Mesothelial cell of epicardium (in vitro differentiated cells): ENCODE measurements around the gene RTEL1. TPM values are rescaled to one million over a fixed set of nuclear protein-coding genes. Genes with fewer than 3 reads are reported as not detected.
"Not testable (repeated sequence)": the region's sequence is repeated elsewhere in the genome, so short reads cannot be mapped to it uniquely, and the experiment has no call there.

Source experiments
- DNase-seq, 2 experiments: peaks; one replicate each; pipeline ENCODE4 v3.0.0; 2021; ENCODE audit warnings: low spot score in 2 of 2; ENCODE audit not compliant: unreplicated experiment in 2 of 2
- H3K27ac Mint-ChIP-seq: 2 replicates; pipeline ENCODE4 v1.8.0; 2021; ENCODE audit warnings: mixed read lengths
- H3K27me3 Mint-ChIP-seq: 2 replicates; pipeline ENCODE4 v1.8.0; 2021; ENCODE audit warnings: low read depth, mixed read lengths
- H3K36me3 Mint-ChIP-seq: 2 replicates; pipeline ENCODE4 v1.8.0; 2021; ENCODE audit warnings: mixed read lengths
- H3K4me1 Mint-ChIP-seq: 2 replicates; pipeline ENCODE4 v1.8.0; 2021; ENCODE audit warnings: mixed read lengths
- H3K4me3 Mint-ChIP-seq: 2 replicates; pipeline ENCODE4 v1.8.0; 2021; ENCODE audit warnings: mild to moderate bottlenecking, moderate library complexity, mixed read lengths
- H3K9me3 Mint-ChIP-seq: 2 replicates; pipeline ENCODE4 v1.8.0; 2021; ENCODE audit warnings: mixed read lengths
- total RNA-seq: library from RNA; stranded (reverse); gene quantifications from 3 replicates; pipeline ENCODE4 v1.2.1, GENCODE V29; 2021
- TF ChIP-seq, protein P1 (sequence below): fragments of 200-600 bp; sonication (generic); IDR thresholded peaks from one replicate; pipeline ENCODE4 v1.5.0; 2021; ENCODE audit warnings: antibody characterized with exemption; ENCODE audit not compliant: unreplicated experiment

The RTEL1 gene
- total RNA-seq, 1 donor from 2014 or later = 38.7 TPM

GRCh38 chr20:63667858-63668257 lies 9.7 kb downstream of the RTEL1 start:
- no peak overlapping the region for H3K27ac Mint-ChIP-seq
- no peak for DNase-seq
- H3K27me3 Mint-ChIP-seq = no peaks in the 10 kb centered on the region
- H3K9me3 Mint-ChIP-seq = no peaks in the 10 kb centered on the region
- H3K4me1 Mint-ChIP-seq = no peaks in the 10 kb centered on the region
- H3K4me3 Mint-ChIP-seq = no peak overlapping the region
- TF ChIP-seq, protein P1, sequence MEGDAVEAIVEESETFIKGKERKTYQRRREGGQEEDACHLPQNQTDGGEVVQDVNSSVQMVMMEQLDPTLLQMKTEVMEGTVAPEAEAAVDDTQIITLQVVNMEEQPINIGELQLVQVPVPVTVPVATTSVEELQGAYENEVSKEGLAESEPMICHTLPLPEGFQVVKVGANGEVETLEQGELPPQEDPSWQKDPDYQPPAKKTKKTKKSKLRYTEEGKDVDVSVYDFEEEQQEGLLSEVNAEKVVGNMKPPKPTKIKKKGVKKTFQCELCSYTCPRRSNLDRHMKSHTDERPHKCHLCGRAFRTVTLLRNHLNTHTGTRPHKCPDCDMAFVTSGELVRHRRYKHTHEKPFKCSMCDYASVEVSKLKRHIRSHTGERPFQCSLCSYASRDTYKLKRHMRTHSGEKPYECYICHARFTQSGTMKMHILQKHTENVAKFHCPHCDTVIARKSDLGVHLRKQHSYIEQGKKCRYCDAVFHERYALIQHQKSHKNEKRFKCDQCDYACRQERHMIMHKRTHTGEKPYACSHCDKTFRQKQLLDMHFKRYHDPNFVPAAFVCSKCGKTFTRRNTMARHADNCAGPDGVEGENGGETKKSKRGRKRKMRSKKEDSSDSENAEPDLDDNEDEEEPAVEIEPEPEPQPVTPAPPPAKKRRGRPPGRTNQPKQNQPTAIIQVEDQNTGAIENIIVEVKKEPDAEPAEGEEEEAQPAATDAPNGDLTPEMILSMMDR = no peak
- peaks cover 22% of the 10 kb centered on the region for H3K36me3 Mint-ChIP-seq

DNA sequence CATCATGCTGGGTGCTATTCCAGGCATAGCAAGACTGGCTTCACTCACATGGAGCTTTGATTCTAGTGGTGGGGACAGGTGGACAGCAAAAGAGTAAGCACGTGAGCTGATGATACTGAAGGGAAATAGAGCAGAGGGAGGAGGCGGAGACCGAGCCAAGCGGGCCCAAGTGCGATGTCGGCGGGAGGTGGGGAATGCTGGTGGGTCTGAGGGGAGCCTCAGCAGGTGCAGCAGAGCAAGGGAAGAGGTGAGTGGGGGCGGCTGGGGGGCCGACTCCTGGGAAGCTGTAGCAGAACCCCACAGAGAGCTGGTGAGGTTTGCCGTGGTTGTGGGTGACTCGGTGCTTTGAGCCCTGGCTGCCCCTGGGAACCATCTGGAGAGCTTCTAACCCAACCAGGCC lies 10.2 kb downstream of the RTEL1 start:
- no peaks in the 10 kb centered on the region for H3K27me3 Mint-ChIP-seq
- no peak for DNase-seq
- no peak overlapping the region for H3K27ac Mint-ChIP-seq
- no peak overlapping the region for H3K4me3 Mint-ChIP-seq
- no peaks in the 10 kb centered on the region for H3K4me1 Mint-ChIP-seq
- no peaks in the 10 kb centered on the region for H3K9me3 Mint-ChIP-seq
- TF ChIP-seq, protein P1 = no peak
- peaks cover 22% of the 10 kb centered on the region for H3K36me3 Mint-ChIP-seq

DNA sequence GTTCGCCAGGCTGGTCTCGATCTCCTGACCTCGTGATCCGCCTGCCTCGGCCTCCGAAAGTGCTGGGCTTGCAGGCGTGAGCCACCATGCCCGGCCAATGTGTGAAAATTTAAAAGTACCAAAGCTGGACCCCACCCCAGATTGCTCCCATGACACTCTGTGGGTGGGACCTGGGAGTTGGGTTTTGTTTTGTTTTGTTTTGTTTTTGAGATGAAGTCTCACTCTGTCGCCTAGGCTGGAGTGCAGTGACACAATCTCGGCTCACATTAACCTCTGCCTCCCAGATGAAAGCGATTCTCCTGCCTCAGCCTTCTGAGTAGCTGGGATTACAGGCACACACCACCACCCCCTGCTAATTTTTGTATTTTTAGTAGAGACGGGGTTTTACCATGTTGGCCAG lies 13.6 kb downstream of the RTEL1 start:
- not testable (repeated sequence) for H3K4me3 Mint-ChIP-seq, H3K4me1 Mint-ChIP-seq, DNase-seq, H3K27ac Mint-ChIP-seq, H3K9me3 Mint-ChIP-seq, H3K27me3 Mint-ChIP-seq
- peaks cover 30% of the 10 kb centered on the region for H3K36me3 Mint-ChIP-seq

- no peaks in the 10 kb centered on the region for H3K4me1 Mint-ChIP-seq
These were observed 14.6 kb downstream of the RTEL1 start for GRCh38 chr20:63672666-63673065.

GRCh38 chr20:63673951-63674350 lies 15.8 kb downstream of the RTEL1 start:
- DNase-seq = no peak
- Mint-ChIP-seq H3K4me3 (no peak overlapping the region), H3K27me3 (no peaks in the 10 kb centered on the region), H3K27ac (no peak overlapping the region), H3K4me1 (no peaks in the 10 kb centered on the region), H3K9me3 (no peaks in the 10 kb centered on the region), H3K36me3 (peaks cover 27% of the 10 kb centered on the region)
- TF ChIP-seq, protein P1 = no peak

More at GRCh38 chr20:63672666-63673065, 14.6 kb downstream of the RTEL1 start:
- peaks cover 36% of the 10 kb centered on the region for H3K36me3 Mint-ChIP-seq
- H3K4me3 Mint-ChIP-seq = no peak overlapping the region
- H3K9me3 Mint-ChIP-seq = no peaks in the 10 kb centered on the region
- no peak overlapping the region for H3K27ac Mint-ChIP-seq
- DNase-seq = no peak
- TF ChIP-seq, protein P1 = no peak
- H3K27me3 Mint-ChIP-seq = no peaks in the 10 kb centered on the region

- no peak for DNase-seq
- H3K27me3 Mint-ChIP-seq = no peaks in the 10 kb centered on the region
- no peaks in the 10 kb centered on the region for H3K4me1 Mint-ChIP-seq
- H3K36me3 Mint-ChIP-seq = peaks cover 19% of the 10 kb centered on the region
- TF ChIP-seq, protein P1 = no peak
- H3K27ac Mint-ChIP-seq = no peak overlapping the region
- no peak overlapping the region for H3K4me3 Mint-ChIP-seq
- H3K9me3 Mint-ChIP-seq = no peaks in the 10 kb centered on the region
These were observed 17.7 kb downstream of the RTEL1 start for GRCh38 chr20:63675681-63676368.
